Measurements from ENCODE around the gene MFN2.
A peak's percentile ranks its signal among the peaks of the same experiment; 100 is the strongest.

The MFN2 gene

GRCh38 chr1:11957398-11957797 is 22.8 kb upstream of the MFN2 start:
- FAIRE-seq (no peak), DNase-seq (ENCODE audit: insufficient read length, low spot score) (no peak)
- TF ChIP-seq POLR2AphosphoS5 (IDR thresholded peaks at IDR 0.05; ENCODE audit: low read depth, low read length): no peak

GRCh38 chr1:11957897-11958296 is 22.3 kb upstream of the MFN2 start:
- TF ChIP-seq POLR2AphosphoS5 (IDR thresholded peaks at IDR 0.05; ENCODE audit: low read depth, low read length) (no peak), SPI1 (IDR thresholded peaks at IDR 0.05; ENCODE audit: low read depth, low read length) (no peak), PAX5 (IDR thresholded peaks at IDR 0.05; ENCODE audit: insufficient read depth, low read length, severe bottlenecking) (no peak), POU2F2 (IDR thresholded peaks at IDR 0.05; ENCODE audit: low read depth, low read length) (no peak), TAF1 (IDR thresholded peaks at IDR 0.05; ENCODE audit: low read depth, low read length) (no peak)
- no peak for FAIRE-seq
- no peak for DNase-seq (ENCODE audit: insufficient read length, low spot score)

GRCh38 chr1:11960276-11960675 is 20.0 kb upstream of the MFN2 start:
- FAIRE-seq: no peak
- TF ChIP-seq TAF1 (IDR thresholded peaks at IDR 0.05; ENCODE audit: low read depth, low read length): no peak
- no peak for TF ChIP-seq POU2F2 (IDR thresholded peaks at IDR 0.05; ENCODE audit: low read depth, low read length)
- TF ChIP-seq POLR2A (IDR thresholded peaks at IDR 0.05; ENCODE audit: low read depth, low read length): no peak
- no peak for TF ChIP-seq PAX5 (IDR thresholded peaks at IDR 0.05; ENCODE audit: insufficient read depth, low read length, severe bottlenecking)
- no peak for TF ChIP-seq POLR2AphosphoS5 (IDR thresholded peaks at IDR 0.05; ENCODE audit: low read depth, low read length)
- no peak for TF ChIP-seq SPI1 (IDR thresholded peaks at IDR 0.05; ENCODE audit: low read depth, low read length)
- DNase-seq (ENCODE audit: insufficient read length, low spot score): no peak

GRCh38 chr1:11960715-11961114 is 19.5 kb upstream of the MFN2 start:
- no peak for DNase-seq (ENCODE audit: insufficient read length, low spot score)

DNA sequence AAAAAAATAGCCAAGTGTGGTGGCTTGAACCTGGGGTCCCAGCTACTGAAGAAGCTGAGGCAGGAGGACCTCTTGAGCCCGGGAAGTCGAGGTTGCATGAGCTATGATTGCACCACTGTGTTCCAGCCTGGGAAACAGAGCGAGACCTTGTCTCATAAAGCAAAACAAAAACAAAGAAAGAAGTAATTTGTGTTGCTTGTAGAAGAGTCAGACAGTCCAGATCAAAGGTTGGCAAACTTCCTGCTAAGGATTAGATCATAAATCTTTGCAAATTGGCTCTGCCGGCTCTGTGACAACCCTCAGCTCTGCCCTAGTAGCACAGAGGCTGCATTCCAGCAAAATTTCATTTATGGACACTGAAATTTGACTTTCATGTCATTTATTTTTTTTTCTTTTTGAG is 19.0 kb upstream of the MFN2 start:
- FAIRE-seq (no peak), DNase-seq (ENCODE audit: insufficient read length, low spot score) (no peak)
- no peak for TF ChIP-seq SPI1 (IDR thresholded peaks at IDR 0.05; ENCODE audit: low read depth, low read length)
- no peak for TF ChIP-seq POU2F2 (IDR thresholded peaks at IDR 0.05; ENCODE audit: low read depth, low read length)
- no peak for TF ChIP-seq PAX5 (IDR thresholded peaks at IDR 0.05; ENCODE audit: insufficient read depth, low read length, severe bottlenecking)
- no peak for TF ChIP-seq TAF1 (IDR thresholded peaks at IDR 0.05; ENCODE audit: low read depth, low read length)
- no peak for TF ChIP-seq POLR2A (IDR thresholded peaks at IDR 0.05; ENCODE audit: low read depth, low read length)
- no peak for TF ChIP-seq POLR2AphosphoS5 (IDR thresholded peaks at IDR 0.05; ENCODE audit: low read depth, low read length)

More at GRCh38 chr1:11960715-11961114, 19.5 kb upstream of the MFN2 start:
- no peak for FAIRE-seq
- no peak for TF ChIP-seq POLR2A (IDR thresholded peaks at IDR 0.05; ENCODE audit: low read depth, low read length)
- TF ChIP-seq POU2F2 (IDR thresholded peaks at IDR 0.05; ENCODE audit: low read depth, low read length): no peak
- TF ChIP-seq PAX5 (IDR thresholded peaks at IDR 0.05; ENCODE audit: insufficient read depth, low read length, severe bottlenecking): no peak
- TF ChIP-seq SPI1 (IDR thresholded peaks at IDR 0.05; ENCODE audit: low read depth, low read length): no peak
- no peak for TF ChIP-seq POLR2AphosphoS5 (IDR thresholded peaks at IDR 0.05; ENCODE audit: low read depth, low read length)
- TF ChIP-seq TAF1 (IDR thresholded peaks at IDR 0.05; ENCODE audit: low read depth, low read length): no peak

- TF ChIP-seq PAX5 (IDR thresholded peaks at IDR 0.05; ENCODE audit: insufficient read depth, low read length, severe bottlenecking) (no peak), POLR2A (IDR thresholded peaks at IDR 0.05; ENCODE audit: low read depth, low read length) (no peak), TAF1 (IDR thresholded peaks at IDR 0.05; ENCODE audit: low read depth, low read length) (no peak), POU2F2 (IDR thresholded peaks at IDR 0.05; ENCODE audit: low read depth, low read length) (no peak), POLR2AphosphoS5 (IDR thresholded peaks at IDR 0.05; ENCODE audit: low read depth, low read length) (no peak), SPI1 (IDR thresholded peaks at IDR 0.05; ENCODE audit: low read depth, low read length) (no peak)
- FAIRE-seq (no peak), DNase-seq (ENCODE audit: insufficient read length, low spot score) (no peak)
Measured at GRCh38 chr1:11963622-11964021, 16.6 kb upstream of the MFN2 start.

DNA sequence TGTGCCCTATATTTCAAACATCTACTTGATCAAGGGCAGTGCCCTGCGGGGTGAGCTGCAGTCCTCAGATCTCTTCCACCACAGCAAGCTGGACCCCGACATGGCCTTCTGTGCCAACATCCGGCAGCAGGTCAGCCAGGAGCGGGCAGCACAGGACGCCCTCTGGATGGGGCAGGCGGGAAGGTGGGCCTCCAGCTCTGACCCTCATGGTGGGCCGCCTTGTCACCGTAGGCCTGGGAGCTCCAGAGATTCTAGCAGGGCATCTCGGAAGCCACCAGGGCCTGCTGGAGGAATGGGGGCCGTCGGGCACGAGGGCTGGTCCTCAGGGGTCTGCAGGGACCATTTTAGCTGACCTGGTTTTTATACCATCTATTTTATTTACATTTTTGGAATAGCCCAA is 15.6 kb upstream of the MFN2 start:
- FAIRE-seq (no peak), DNase-seq (ENCODE audit: insufficient read length, low spot score) (no peak)
- TF ChIP-seq POLR2A (IDR thresholded peaks at IDR 0.05; ENCODE audit: low read depth, low read length) (no peak), TAF1 (IDR thresholded peaks at IDR 0.05; ENCODE audit: low read depth, low read length) (no peak), POLR2AphosphoS5 (IDR thresholded peaks at IDR 0.05; ENCODE audit: low read depth, low read length) (no peak), PAX5 (IDR thresholded peaks at IDR 0.05; ENCODE audit: insufficient read depth, low read length, severe bottlenecking) (no peak), SPI1 (IDR thresholded peaks at IDR 0.05; ENCODE audit: low read depth, low read length) (no peak), POU2F2 (IDR thresholded peaks at IDR 0.05; ENCODE audit: low read depth, low read length) (no peak)

DNA sequence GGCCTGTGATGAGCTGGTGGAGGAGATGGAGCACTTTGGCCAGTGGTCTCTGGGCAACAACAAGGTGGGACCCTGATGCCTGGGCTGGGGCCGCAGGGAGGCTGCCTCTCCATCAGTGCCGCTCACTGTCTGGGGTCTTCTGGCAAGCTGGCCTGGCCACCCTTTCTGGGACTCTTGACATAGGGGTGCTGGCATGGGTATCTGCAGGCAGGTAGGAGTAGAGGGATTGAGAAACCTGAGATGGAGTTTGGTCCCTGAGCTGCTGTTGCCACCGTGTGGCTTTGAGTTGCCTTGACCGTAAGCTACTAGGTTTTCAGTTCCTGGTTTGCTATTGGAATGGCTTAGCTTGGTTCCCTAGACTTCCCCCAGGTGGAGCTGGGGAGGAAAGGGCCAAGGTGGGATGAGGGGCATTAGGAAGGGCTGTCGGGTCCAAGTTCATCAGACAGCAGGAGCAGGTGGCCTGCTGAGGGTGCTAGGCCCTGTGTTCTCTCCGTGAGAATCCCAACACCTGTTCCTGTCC is 13.2 kb upstream of the MFN2 start:
- FAIRE-seq: peak; percentile 16
- TF ChIP-seq POLR2AphosphoS5 (IDR thresholded peaks at IDR 0.05; ENCODE audit: low read depth, low read length) (no peak), SPI1 (IDR thresholded peaks at IDR 0.05; ENCODE audit: low read depth, low read length) (peak; percentile 63), POU2F2 (IDR thresholded peaks at IDR 0.05; ENCODE audit: low read depth, low read length) (no peak), TAF1 (IDR thresholded peaks at IDR 0.05; ENCODE audit: low read depth, low read length) (no peak), PAX5 (IDR thresholded peaks at IDR 0.05; ENCODE audit: insufficient read depth, low read length, severe bottlenecking) (no peak)
- DNase-seq (ENCODE audit: insufficient read length, low spot score): peak; percentile 58

- TF ChIP-seq TAF1 (IDR thresholded peaks at IDR 0.05; ENCODE audit: low read depth, low read length) (no peak), PAX5 (IDR thresholded peaks at IDR 0.05; ENCODE audit: insufficient read depth, low read length, severe bottlenecking) (no peak), POLR2A (IDR thresholded peaks at IDR 0.05; ENCODE audit: low read depth, low read length) (no peak), POLR2AphosphoS5 (IDR thresholded peaks at IDR 0.05; ENCODE audit: low read depth, low read length) (no peak), POU2F2 (IDR thresholded peaks at IDR 0.05; ENCODE audit: low read depth, low read length) (no peak), SPI1 (IDR thresholded peaks at IDR 0.05; ENCODE audit: low read depth, low read length) (no peak)
- FAIRE-seq (no peak), DNase-seq (ENCODE audit: insufficient read length, low spot score) (no peak)
Measured at GRCh38 chr1:11970441-11971185, 9.6 kb upstream of the MFN2 start.

DNA sequence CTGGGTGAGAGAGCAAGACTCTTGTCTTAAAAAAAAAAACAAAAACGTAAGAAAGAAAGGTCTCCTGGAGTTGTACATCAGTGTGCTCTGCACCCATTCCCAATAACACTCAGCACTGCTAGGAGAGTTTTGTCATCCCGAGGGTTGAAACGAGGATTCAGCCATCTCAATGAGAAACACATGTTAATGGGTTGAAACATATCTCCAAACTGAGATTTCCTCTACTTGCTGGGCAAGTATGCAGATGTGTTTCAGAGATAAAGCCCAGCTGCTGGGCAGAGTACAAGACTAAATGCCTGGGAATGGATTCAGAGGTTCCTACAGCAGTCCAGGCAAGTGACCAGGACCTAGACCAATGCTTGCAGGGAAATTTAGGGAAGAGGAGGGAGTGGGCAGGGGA is 2.6 kb upstream of the MFN2 start:
- DNase-seq (ENCODE audit: insufficient read length, low spot score): no peak
- TF ChIP-seq POLR2AphosphoS5 (IDR thresholded peaks at IDR 0.05; ENCODE audit: low read depth, low read length) (no peak), PAX5 (IDR thresholded peaks at IDR 0.05; ENCODE audit: insufficient read depth, low read length, severe bottlenecking) (no peak), TAF1 (IDR thresholded peaks at IDR 0.05; ENCODE audit: low read depth, low read length) (no peak), POLR2A (IDR thresholded peaks at IDR 0.05; ENCODE audit: low read depth, low read length) (no peak), POU2F2 (IDR thresholded peaks at IDR 0.05; ENCODE audit: low read depth, low read length) (no peak), SPI1 (IDR thresholded peaks at IDR 0.05; ENCODE audit: low read depth, low read length) (no peak)
- no peak for FAIRE-seq

Measured in GM12891 (cell line).